Astrocyte (in vitro differentiated cells and primary cell): ENCODE data around the gene AFAP1L2.

Source experiments
- CTCF ChIP-seq: IDR thresholded peaks from 2 replicates; pipeline ENCODE4 v1.5.1; 2011; ENCODE audit warnings: low read depth, mild to moderate bottlenecking, inconsistent platforms, low read length, moderate library complexity; ENCODE audit not compliant: insufficient read depth
- EZH2 ChIP-seq: IDR thresholded peaks from 2 replicates; pipeline ENCODE4 v1.6.1; 2012; ENCODE audit warnings: mild to moderate bottlenecking, low read length, inconsistent platforms; ENCODE audit not compliant: insufficient read depth

- TF ChIP-seq CTCF (no peak), EZH2 (no peak)
Observed at GRCh38 chr10:114347791-114348190, 56.5 kb downstream of the AFAP1L2 start.
